Activated CD4-positive, alpha-beta T cell treated with anti-CD3 and anti-CD28 coated beads, Interleukin-2, amount 50 U/mL, for 16 hours (primary cell): Measurements from ENCODE around the gene PROZ.
A peak's percentile ranks its signal among the peaks of the same experiment; 100 is the strongest.

Experiments
- DNase-seq: peaks from one replicate; pipeline ENCODE4 v3.0.0-alpha.2; 2020

Gene PROZ

GRCh38 chr13:113120300-113121182 is 37.9 kb upstream of the PROZ start:
- DNase-seq, result no peak

DNA sequence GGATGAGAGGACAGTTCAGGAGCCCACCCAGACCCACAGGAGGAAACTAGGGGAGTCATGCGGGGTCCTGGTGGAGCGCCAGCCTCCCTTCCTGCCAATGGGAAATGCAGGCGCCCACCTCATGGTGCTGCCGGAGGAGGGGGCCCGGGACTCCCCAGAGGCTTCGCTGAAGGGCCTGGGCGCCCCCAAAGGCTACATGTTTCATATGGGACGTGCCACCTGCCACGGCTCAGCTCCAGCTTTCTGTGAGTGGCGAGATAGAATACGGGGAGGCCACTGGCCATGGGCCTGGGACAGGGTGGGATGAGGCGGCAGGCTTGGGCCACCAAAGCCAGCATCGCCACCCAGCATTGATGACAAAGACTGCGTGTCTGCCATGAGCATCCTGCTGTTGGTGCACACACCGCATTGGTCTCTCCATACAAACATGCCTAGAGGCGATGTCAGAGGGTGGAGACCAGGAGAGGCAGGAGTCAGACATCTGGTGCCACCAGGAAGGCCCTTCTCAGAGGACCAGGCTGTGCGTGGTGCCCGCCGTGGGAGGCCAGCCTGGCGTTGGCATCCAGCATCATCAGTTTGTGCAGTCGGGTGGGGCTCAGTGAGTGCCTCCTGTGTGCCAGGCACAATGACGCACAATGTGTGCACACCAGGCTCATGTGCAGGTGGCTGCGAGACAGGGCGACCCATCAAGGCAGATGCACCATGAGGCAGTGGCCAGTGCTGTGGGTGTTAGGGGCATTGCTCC is 37.1 kb upstream of the PROZ start:
- no peak for DNase-seq

GRCh38 chr13:113121928-113122471 is 36.4 kb upstream of the PROZ start:
- DNase-seq, result no peak

DNA sequence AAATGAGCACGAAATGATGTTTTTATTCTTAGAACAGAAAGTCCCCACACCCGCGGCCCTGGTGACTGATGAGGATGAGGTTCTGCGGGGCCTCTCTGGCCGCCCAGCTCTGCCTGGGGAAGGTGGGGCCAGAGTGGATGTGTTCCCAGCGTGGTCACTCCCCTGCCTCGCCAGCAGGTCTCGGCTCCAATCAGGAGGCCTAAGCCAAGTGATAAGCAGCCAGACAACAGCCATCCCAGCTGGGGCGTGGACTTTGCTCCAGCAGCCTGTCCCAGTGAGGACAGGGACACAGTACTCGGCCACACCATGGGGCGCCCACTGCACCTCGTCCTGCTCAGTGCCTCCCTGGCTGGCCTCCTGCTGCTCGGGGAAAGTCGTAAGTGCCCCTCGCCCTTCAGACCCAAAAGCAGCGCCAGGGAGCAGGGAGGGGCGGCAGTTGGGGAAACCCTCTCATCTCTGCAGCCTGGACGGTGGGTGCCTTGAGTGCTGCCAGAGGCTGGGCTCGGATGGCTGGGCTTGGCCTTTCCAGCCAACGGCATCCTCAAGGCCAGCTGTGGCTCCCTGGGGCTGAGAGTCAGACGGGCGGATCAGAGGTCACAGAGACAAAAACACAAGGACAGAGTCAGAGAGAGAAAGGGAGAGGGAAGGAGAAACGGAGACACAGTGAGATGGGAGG is 35.8 kb upstream of the PROZ start, which contains the start of gene F10:
TSS of gene F10 (plus strand) at position 250 of the 676 bp plus-strand sequence. CDS start at position 307, 57 bp downstream.
- no peak for DNase-seq

DNA sequence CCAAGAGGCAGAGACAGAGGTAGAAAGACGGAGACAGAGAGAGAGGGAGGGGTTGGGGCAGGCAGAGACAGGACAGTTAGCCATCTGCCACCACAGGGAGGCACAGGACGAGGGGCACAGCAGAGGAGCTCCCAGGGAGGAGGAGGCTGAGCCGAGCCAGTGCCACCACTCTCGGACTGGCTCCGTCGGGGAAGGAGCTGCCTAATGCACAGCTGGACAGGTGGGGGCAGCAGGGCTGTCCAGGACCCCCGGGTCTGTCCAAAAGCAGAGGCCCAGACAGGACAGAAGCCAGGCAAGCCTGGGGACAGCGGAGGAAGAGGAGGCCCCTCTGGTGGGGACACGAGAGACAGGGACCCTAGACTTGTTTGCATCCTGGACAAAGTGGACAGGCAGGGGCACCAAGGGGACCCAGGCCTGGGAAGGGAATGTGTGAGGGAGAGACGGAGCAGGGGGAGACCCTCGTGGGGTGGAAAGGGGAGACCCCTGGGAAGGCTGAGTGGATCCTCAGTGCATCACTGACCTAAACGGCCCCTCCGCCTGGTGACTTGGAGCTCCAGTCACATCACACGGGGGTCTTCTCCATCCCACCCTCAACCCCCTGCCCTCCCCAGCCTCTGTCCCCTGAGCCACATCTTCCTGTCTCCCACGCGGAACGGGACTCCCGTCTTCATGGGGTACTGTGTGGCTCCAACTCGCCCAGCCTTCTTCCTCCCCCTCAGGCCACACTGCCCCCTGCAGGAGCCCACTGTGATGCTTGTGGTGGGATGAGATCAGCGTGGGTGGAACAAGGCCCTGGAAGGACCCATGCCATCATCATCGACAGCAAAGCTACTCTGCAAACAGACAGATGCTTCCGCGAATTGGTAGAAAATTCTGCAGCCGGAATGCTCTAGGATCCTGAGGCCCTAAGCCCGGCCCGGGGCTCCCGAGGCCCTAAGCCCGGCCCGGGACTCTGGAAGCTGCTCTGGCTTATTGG is 34.9 kb upstream of the PROZ start:
- DNase-seq, result no peak

- no peak for DNase-seq
Observed at GRCh38 chr13:113124211-113124970, 34.1 kb upstream of the PROZ start.

DNA sequence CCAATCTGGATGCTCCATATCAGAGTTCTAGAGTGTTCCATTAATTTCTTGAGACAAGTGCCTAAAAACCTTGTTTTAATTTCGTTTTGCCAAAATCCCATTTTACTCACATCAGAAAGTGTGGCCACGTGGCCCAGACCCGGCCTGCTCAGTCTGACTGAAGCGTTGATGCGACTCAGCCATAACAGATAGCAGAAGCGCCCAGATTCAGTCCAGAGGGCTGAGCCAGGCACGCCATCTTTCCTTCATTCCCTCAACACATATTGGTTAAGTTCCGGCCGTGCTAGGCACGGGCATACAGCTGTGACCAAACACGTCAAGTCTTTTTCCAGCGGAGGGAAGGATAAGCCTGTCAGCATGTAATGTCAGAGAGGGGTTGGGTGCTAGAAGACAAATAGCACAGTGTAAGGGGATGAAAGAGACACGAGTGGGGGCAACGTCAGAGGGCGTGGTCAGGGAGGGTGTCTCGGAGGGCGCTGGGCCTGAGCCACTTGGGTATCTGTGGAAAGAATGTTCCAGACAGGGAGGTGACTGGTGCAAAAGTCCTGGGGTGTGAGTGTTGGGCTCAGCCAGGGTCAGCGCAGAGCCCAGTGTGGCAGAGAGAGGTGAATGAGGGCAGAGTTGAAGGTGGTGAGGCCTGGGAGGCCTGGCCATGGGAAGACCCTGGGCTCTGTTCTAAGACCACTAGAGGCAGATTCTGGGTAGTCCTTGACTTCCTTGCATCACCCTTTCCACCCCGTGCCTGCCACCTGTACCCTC is 32.8 kb upstream of the PROZ start:
- DNase-seq, result no peak

GRCh38 chr13:113126265-113127150 is 31.9 kb upstream of the PROZ start:
- DNase-seq, result no peak

DNA sequence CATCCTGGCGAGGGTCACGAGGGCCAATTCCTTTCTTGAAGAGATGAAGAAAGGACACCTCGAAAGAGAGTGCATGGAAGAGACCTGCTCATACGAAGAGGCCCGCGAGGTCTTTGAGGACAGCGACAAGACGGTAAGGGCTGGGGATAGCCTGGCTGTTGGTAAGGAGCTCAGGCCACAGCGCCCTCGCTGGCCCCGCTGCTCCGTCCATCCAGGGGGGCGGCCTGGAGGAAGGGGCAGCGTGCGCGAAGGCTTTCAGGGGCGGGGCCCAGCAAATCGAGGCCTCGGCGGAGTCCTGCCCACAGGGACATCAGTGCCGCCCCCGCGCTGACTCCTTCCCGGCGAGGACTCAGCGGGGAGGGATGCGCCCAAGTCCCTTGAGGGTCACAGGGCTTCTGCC is 29.0 kb upstream of the PROZ start:
- DNase-seq, result no peak

- peak; percentile 25 for DNase-seq
Observed at GRCh38 chr13:113129921-113130750, 28.3 kb upstream of the PROZ start.

DNA sequence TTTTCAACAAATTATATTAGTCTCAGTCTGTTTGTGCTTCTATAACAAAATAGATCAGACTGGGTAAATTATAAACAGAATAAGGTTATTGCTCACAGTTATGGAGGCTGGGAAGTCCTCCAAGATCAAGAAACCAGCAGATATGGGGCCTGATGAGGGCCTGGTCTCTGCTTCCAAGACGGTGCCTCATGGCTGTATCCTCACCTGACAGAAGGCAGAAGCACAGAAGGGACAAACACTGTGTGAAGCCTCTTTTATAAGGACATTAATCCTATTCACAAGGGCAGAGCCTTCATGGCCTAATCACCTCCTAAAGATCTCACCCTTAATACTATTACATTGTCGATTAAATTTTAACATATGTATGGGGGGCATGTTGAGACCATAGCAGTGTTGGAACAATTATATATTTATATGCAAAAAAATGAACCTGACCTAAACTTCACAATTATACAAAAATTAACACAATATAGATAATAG is 23.1 kb upstream of the PROZ start:
- DNase-seq, result no peak

DNA sequence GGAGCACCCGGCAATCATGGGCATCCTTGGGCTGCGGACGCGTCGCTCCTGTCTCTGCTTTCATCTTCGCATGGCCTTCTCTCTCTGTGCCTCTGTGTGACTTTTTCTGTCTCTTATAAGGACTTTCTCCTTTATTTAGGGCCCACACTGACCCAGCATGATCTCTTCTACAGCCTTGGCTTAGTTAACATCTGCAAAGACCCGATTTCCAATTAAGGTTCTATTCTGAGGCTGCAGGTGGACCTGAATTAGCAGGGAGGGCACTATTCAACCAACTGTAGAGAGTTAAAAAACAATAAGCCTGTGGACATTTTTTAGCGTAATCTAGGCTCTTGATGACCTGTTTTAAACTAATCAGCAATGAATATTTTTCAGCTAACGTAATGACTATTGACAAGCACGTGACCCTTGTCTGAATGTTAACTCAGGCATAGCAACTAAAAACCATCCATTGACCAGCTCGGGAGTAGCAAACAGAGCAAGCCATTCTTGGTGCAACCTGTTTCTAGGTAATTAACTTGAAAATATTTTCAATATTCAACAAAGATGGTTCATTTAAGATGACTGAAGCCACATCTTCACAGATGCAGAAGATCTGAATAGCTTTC is 20.7 kb upstream of the PROZ start:
- no peak for DNase-seq

DNA sequence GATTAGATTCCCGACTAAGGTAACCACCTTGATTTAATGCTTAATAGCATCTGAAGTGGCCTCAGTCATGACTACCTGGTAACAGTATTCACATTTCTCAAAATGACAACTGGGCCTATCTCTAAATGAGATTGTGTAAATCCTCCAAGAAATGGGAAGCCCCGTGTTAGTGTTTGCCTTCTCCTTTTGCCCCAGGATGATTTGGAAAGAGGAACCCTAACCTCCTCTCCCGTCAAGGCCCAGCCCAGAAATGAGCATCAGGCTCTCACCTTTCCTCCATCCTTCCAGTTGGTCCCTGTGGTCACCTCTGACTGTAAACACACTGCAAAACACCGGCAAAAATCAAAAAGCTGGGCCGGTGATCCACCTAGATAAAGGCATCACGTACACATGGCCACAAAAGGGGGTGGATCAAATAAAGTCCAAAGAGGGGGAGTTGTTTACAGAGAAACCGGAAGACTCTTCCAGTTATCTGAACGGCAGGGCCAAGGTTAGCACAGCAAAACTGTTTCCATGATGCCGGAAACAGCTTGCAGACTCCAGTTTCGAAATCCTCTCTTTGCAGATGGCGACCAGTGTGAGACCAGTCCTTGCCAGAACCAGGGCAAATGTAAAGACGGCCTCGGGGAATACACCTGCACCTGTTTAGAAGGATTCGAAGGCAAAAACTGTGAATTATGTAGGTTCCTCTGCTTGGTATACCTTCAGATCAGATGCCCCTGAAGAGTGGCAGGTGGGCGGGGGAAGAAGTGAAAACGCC is 19.5 kb upstream of the PROZ start:
- no peak for DNase-seq

DNA sequence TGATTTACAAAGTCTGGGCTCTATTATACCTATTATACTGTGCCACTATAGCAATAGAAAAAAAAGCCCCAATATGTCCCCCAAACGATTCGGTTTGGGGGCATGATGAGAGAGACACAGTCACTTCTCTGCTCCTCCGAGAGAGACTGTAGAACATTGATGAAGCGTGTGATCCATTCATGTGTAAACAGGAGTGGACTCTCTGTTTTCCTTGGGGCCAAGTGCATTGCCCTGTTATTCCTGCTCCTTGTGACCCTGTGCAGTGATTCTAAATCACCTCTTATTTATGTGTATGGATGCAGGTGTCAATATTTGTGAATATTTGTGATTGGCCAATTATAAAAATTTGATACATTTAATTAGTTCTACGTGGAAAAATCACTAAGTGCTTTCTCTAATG is 18.9 kb upstream of the PROZ start:
- no peak for DNase-seq

GRCh38 chr13:113140677-113141600 is 17.5 kb upstream of the PROZ start:
- DNase-seq, result no peak

- no peak for DNase-seq
Observed at GRCh38 chr13:113141601-113141970, 16.9 kb upstream of the PROZ start.
